GM18498 (cell line): ENCODE measurements around the gene TARP.

Experiments
- ATAC-seq: cut with Tn5 transposase; IDR thresholded peaks from one replicate; pipeline ENCODE4 v1.9.1; 2021; ENCODE audit warnings: mild to moderate bottlenecking, moderate library complexity; ENCODE audit not compliant: unreplicated experiment

Gene TARP

GRCh38 chr7:38222481-38223096, 50.8 kb downstream of the TARP start:
- ATAC-seq, result no peak

- ATAC-seq, result no peak
These were observed 53.0 kb downstream of the TARP start for GRCh38 chr7:38220452-38220851.

GRCh38 chr7:38217672-38218071, 55.8 kb downstream of the TARP start:
- ATAC-seq, result no peak

- peak; percentile 89 for ATAC-seq
These were observed 57.4 kb downstream of the TARP start for GRCh38 chr7:38215735-38216670.

- ATAC-seq, result no peak
These were observed 58.3 kb downstream of the TARP start for GRCh38 chr7:38215115-38215514.

- ATAC-seq, result no peak
These were observed 61.5 kb downstream of the TARP start for GRCh38 chr7:38211940-38212339.

- no peak for ATAC-seq
These were observed 62.0 kb downstream of the TARP start for GRCh38 chr7:38211486-38211885.
